Activated CD8-positive, alpha-beta memory T cell treated with anti-CD3 and anti-CD28 coated beads, Interleukin-2, amount 10 ng/mL, durations not matched to agents 7 days and 5 days (primary cell): ENCODE measurements around the gene SEC22B. TPM values are rescaled to one million over a fixed set of nuclear protein-coding genes. Genes with fewer than 3 reads are reported as not detected.
"Not testable (repeated sequence)": the region's sequence is repeated elsewhere in the genome, so short reads cannot be mapped to it uniquely, and the experiment has no call there.

Source experiments
- ATAC-seq: fragments of 150-1000 bp; cut with Tn5 transposase; one replicate; pipeline ENCODE4 v1.10.0; 2021; ENCODE audit warnings: moderate library complexity
- CTCF ChIA-PET: fragments of 350-600 bp; sonication (Branson Sonifier 250); formaldehyde crosslinking; loops from one replicate; lab custom pipeline; 2021; ENCODE audit warnings: antibody characterized with exemption; lab: Charles Lee
- DNase-seq: peaks from one replicate; pipeline ENCODE4 v3.0.0-alpha.2; 2020
- H3K27ac Mint-ChIP-seq: one replicate; pipeline ENCODE4 v1.8.0; 2021; ENCODE audit warnings: mild to moderate bottlenecking, mixed read lengths
- H3K27me3 Mint-ChIP-seq: one replicate; pipeline ENCODE4 v1.8.0; 2021; ENCODE audit warnings: mixed read lengths
- H3K36me3 Mint-ChIP-seq: one replicate; pipeline ENCODE4 v1.8.0; 2021; ENCODE audit warnings: mild to moderate bottlenecking, mixed read lengths
- H3K4me1 Mint-ChIP-seq: one replicate; pipeline ENCODE4 v1.8.0; 2021; ENCODE audit warnings: mixed read lengths
- H3K4me3 Mint-ChIP-seq: one replicate; pipeline ENCODE4 v1.8.0; 2021; ENCODE audit warnings: mild to moderate bottlenecking, moderate library complexity, mixed read lengths
- H3K9me3 Mint-ChIP-seq: one replicate; pipeline ENCODE4 v1.8.0; 2022; ENCODE audit warnings: low read depth, mixed read lengths
- total RNA-seq, 2 experiments: library from RNA; stranded (reverse); gene quantifications; one replicate each; pipeline ENCODE4 v1.2.3, GENCODE V29; 2021

The SEC22B gene
- total RNA-seq, 2 experiments from 2014 or later: 18.5 to 23.8 TPM

DNA sequence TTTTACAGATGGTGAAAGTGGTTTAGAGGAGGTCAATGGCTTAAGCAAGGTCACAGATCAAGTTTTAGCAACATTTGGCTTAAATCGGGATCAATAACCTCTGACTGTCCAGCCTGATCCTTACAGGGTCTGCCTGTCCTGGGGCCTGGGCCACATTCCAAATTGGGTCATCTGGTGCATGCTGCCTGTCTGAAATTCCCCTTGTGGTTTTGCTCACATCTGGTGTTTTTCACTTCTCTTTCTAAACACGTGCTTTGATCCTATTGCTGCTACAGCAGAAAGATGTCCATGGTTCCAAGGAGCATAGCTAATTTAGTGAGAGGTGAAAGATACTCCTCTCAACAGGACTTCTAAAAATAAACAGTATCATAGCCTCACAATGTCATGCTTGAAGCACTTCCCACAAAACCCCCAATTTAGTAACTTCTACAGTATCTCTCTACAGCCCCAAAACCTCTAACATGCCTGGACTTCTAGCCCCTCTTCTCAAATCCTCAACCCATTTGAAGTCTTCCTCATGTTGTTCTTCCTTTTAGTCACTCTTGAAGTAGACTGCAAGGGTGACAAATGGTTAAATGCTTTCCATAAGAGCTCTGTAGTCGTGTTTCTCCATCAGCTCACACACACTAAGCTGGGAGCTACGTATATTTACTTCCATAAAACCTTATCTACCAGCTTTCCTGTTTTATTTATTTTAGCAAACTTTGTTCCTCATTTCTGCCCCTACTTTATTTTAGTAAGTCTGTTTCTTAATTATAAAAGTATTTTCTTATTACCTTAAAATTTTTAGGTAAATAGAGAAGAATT is 58.7 kb downstream of the SEC22B start:
- ATAC-seq: not testable (repeated sequence)

DNA sequence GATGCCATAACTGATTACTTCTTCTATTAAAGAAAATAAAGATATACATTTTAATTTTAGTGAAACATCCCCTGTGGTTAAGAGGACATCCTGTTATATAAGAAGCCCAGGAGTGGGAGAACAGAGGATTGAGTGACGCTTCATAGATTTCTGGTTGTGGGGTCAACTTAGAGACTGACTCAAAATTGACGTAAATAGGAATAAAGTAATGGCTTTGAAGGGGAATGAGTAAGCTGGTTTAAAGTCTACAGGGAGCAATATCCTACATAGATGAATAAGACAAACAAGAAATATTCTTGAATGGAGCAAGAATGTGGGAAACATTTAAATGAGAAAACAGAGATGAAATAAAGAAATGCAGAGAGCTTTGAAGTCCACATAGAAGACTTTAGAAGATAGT is 60.2 kb downstream of the SEC22B start:
- H3K36me3 Mint-ChIP-seq, H3K4me1 Mint-ChIP-seq, H3K9me3 Mint-ChIP-seq, H3K27ac Mint-ChIP-seq, ATAC-seq, H3K4me3 Mint-ChIP-seq, CTCF ChIA-PET, DNase-seq, H3K27me3 Mint-ChIP-seq: not testable (repeated sequence)

More for the DNA sequence above, 58.7 kb downstream of the SEC22B start:
- CTCF ChIA-PET, H3K36me3 Mint-ChIP-seq, H3K27ac Mint-ChIP-seq, DNase-seq, H3K9me3 Mint-ChIP-seq, H3K27me3 Mint-ChIP-seq, H3K4me3 Mint-ChIP-seq: not testable (repeated sequence)
- peaks cover 11% of the 10 kb centered on the region for H3K4me1 Mint-ChIP-seq

DNA sequence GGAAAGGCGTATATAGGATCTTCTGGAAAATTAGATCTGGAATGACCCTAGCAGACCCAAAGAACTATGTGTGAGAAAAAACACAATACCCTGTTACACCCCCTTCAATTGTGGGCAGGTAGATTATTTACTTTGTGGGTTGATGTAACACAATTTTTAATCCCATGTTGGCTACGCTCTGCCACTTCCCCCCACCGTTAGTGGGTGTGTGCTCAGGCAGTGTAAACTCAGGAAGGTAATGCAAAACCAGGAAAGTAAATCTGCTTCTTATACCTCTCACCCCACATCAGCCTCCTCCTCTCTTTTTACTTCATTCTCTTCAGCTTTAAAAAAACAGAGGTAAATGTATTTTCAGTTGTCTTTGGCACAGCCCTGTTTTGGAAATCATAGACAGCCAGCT is 63.2 kb downstream of the SEC22B start:
- H3K27me3 Mint-ChIP-seq, H3K36me3 Mint-ChIP-seq, DNase-seq, H3K9me3 Mint-ChIP-seq, H3K4me1 Mint-ChIP-seq, CTCF ChIA-PET, H3K27ac Mint-ChIP-seq, H3K4me3 Mint-ChIP-seq, ATAC-seq: not testable (repeated sequence)

DNA sequence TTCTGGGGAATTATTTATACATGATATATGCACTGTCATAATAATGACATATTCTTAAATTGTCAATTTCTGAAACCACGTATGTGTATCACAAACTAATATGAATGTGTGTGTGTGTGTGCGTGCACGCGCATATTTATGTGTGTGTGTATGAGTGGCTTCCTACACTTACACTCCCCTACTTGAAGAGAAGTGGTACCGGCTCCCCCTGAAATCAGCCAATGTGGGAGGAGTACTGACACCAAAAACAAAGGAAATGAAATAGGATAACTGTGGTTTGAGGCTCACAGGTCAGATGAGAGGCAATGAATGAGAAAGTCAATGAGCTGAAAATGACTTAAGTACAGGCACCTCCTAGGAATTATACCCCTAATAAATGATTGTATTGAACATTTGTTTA is 64.1 kb downstream of the SEC22B start:
- CTCF ChIA-PET, H3K4me1 Mint-ChIP-seq, H3K27ac Mint-ChIP-seq, DNase-seq, H3K9me3 Mint-ChIP-seq, ATAC-seq, H3K36me3 Mint-ChIP-seq, H3K27me3 Mint-ChIP-seq, H3K4me3 Mint-ChIP-seq: not testable (repeated sequence)

DNA sequence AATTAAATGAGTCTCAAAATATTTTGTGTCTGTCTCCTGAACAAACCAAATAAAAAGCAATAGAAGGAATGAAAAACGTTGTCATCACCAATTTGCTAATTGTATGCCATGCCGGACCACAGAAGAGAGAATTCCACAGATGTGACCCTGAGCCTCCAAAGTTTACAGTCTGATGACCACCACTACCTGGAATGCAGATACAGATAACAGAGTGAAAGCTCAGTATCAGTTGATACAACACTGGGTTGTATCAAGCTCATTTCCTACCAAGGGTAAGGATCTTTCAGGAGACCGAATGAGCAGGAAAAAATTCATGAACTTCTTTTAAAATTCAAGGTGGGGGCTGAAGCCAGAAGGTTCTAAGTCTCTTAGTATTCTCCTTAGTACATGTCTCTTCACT is 64.5 kb downstream of the SEC22B start:
- H3K4me3 Mint-ChIP-seq, DNase-seq, H3K27ac Mint-ChIP-seq: not testable (repeated sequence)

DNA sequence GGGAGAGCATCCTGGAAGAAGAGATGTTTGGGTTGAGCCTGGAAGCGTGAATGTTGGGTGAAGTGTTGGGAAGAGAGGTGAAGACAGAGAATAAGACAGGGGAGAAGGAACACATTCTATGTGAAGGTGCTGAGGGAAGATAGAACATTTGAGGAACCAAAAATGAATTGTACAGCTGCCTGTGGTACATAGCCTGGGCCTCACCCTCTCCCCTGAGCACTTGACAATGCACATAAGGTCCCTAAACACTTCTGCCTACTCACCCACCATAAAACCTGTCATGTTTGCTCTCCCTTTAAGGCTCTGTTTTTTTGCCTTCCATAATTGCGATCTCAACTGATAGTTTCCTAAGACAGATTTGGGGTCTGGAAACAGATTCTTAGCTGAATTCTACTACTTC is 65.3 kb downstream of the SEC22B start:
- ATAC-seq, H3K9me3 Mint-ChIP-seq, H3K4me3 Mint-ChIP-seq, H3K4me1 Mint-ChIP-seq, H3K27ac Mint-ChIP-seq, DNase-seq, H3K27me3 Mint-ChIP-seq, CTCF ChIA-PET, H3K36me3 Mint-ChIP-seq: not testable (repeated sequence)

More for the DNA sequence above, 64.5 kb downstream of the SEC22B start:
- CTCF ChIA-PET, ATAC-seq, H3K27me3 Mint-ChIP-seq, H3K36me3 Mint-ChIP-seq, H3K9me3 Mint-ChIP-seq, H3K4me1 Mint-ChIP-seq: not testable (repeated sequence)

DNA sequence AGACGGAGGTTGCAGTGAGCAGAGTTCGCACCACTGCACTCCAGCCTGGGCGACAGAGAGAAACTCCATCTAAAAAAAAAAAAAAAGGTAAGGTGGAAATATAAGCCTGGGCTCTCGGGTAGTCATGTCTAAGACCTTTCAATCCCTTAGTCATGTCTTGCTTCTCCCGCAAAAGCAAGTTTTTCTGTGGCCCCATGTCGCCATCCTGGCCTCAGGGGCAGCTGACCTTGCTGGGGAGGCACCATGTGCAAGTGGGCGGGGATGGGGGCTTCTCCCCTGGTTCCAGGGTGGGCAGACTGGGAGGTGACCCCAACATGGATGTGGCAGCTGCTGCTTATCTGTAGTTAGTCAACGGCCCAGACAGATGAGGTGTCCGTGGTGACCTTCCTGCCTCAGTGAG is 66.7 kb downstream of the SEC22B start:
- H3K9me3 Mint-ChIP-seq, ATAC-seq, H3K27me3 Mint-ChIP-seq, H3K27ac Mint-ChIP-seq, H3K36me3 Mint-ChIP-seq, DNase-seq, H3K4me3 Mint-ChIP-seq, CTCF ChIA-PET: not testable (repeated sequence)
- H3K4me1 Mint-ChIP-seq: peaks cover 14% of the 10 kb centered on the region

DNA sequence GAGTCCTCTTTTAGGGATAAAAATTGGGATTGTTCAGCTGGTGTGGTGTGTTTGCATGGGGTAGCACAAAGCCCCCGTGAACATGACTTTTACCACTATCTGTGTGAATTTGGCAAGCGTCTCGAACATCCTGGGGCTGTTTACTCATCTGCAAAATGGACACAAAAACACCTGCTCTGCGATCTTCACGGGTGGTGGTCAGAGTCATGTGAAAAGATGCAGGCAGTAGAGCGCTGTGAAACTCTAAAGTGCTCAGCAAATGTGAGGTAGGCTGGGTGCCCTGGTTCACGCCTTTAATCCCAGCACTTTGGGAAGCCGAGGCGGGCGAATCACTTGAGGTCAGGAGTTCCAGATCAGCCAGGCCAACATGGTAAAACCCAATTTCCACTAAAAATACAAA is 67.1 kb downstream of the SEC22B start:
- H3K27ac Mint-ChIP-seq, H3K9me3 Mint-ChIP-seq, H3K4me3 Mint-ChIP-seq, DNase-seq, H3K36me3 Mint-ChIP-seq, H3K27me3 Mint-ChIP-seq, CTCF ChIA-PET, ATAC-seq: not testable (repeated sequence)
- peaks cover 16% of the 10 kb centered on the region for H3K4me1 Mint-ChIP-seq

DNA sequence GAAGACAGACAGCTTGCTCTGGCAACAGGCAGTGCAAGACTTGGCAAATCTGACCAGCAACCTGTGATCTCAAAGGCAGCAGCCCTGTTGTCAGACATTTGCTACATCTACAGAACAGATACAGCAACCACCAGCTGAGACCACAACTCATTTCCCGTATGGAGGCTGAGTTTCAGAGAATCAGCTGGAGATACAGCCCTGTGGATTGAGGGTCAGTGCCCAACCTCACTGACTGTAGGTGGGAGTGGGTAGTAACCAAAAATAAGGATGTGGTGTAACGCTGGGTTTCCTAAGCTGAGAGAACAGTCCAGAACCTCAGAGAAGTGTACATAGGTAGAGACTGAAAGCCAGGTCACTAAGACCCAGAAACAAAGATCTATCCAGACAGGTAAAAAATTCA is 71.0 kb downstream of the SEC22B start:
- Mint-ChIP-seq H3K27ac (peak overlapping the region; percentile 76), H3K4me1 (peaks cover 18% of the 10 kb centered on the region)
- H3K9me3 Mint-ChIP-seq, H3K4me3 Mint-ChIP-seq, CTCF ChIA-PET, H3K27me3 Mint-ChIP-seq, H3K36me3 Mint-ChIP-seq: not testable (repeated sequence)
- DNase-seq (peak; percentile 48), ATAC-seq (peak; percentile 78)

DNA sequence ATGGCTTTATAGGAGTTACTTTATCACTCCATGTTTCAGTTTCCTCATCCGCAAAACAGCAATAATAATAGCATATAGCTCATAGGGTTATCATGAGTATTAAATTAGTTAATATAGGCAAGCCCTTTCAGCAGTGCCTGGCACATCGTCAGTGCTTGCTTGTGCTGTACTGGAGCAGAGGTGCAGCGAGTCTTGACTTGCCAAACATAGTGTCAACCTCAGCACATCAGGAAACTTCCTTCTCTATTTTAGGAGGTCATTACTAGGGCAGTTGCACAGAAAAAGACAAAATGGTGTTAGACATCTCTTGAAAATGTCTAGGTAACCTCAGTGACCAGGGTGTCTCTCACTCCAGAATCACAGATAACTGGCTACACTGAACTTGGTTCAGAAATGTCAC is 72.6 kb downstream of the SEC22B start:
- CTCF ChIA-PET, H3K27me3 Mint-ChIP-seq, H3K9me3 Mint-ChIP-seq, H3K27ac Mint-ChIP-seq, DNase-seq, H3K4me3 Mint-ChIP-seq, ATAC-seq, H3K36me3 Mint-ChIP-seq: not testable (repeated sequence)
- peaks cover 20% of the 10 kb centered on the region for H3K4me1 Mint-ChIP-seq

DNA sequence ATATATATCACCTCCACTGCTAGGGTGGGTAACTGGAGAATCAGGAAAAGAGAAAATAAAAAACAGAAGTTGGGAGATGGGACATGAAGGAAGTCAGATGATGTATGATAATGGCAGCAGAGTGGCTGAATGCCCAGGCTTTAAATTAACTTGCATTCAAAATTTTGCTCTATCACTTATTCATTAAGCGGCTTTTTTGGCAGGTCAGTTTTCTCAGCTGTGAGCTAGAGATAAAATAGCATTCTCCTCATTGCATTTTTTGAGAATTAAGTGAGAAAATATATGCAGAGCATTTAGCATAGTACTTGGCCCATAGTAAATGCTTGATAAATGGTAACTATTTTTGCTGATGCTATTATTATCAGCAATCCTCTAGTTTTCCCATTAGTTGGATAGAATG is 74.7 kb downstream of the SEC22B start:
- DNase-seq, ATAC-seq, H3K9me3 Mint-ChIP-seq, H3K36me3 Mint-ChIP-seq, CTCF ChIA-PET, H3K27me3 Mint-ChIP-seq, H3K4me3 Mint-ChIP-seq, H3K27ac Mint-ChIP-seq: not testable (repeated sequence)
- peaks cover 20% of the 10 kb centered on the region for H3K4me1 Mint-ChIP-seq

Other genes starting within 250 kb of the SEC22B start
- gene NOTCH2, start 106.9 kb downstream of the SEC22B start, total RNA-seq: 10 to 100 TPM; 90.9 to 95.6 TPM
- 10 to 100 TPM; 37.0 to 39.1 TPM for gene NBPF8, start 238.5 kb upstream of the SEC22B start, total RNA-seq